GOT3 (cell line): Measurements from ENCODE around the gene CDX1.

Experiments
- DNase-seq: peaks from one replicate; lab custom pipeline; 2025; ENCODE audit warnings: mixed read lengths; lab: John Stamatoyannopoulos, UW

CDX1 gene

DNA sequence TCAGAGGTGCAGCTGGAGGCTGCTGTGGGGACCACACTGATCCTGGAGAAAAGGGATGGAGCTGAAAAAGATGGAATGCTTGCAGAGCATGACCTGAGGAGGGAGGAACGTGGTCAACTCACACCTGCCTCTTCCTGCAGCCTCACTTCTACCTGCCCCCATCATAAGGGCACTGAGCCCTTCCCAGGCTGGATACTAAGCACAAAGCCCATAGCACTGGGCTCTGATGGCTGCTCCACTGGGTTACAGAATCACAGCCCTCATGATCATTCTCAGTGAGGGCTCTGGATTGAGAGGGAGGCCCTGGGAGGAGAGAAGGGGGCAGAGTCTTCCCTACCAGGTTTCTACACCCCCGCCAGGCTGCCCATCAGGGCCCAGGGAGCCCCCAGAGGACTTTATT is 17.4 kb downstream of the CDX1 start:
- no peak for DNase-seq

DNA sequence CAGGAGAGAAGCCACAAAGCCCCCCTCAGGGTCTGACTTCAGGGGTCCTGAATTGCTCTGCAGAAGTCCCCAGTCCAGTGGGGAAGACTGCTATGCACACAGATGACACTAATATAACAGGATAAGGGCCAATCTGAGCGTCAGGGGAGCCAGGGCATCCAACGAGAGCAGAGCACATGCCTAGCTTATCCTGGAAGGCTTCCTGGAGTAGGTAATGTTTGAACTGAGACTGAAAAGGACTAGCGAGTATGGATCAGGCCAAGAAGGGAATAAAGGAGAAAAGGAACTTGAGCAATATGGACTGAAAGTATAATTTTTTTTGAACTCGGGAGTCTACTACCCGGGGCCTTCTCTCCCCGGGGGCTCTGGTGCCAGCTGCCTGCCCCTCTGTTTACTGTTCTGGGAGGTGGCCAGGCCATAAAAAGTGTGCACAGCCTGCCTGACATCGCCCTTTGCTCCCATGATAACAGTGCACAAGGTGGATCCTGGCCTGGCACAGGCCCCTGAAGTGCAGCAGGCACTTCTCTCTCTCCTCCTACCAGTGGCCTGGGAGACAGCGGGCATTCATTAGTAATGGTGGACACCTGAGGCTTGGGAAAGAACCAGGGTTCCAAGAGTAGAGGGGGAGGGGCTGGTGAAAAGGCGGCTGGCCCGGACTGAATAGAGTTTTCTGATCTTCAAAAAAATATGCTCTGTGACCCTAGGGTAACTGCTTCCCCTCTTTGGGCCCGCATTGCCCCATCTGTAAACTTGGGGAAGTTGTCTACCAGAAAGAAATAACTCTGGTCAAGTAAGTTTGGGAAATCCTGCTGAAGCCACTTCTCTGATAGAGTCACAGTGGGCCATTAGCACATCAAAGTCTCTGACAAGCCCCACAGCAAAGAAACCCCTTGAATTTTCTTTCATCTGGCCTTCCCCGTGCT is 18.7 kb downstream of the CDX1 start:
- no peak for DNase-seq

DNA sequence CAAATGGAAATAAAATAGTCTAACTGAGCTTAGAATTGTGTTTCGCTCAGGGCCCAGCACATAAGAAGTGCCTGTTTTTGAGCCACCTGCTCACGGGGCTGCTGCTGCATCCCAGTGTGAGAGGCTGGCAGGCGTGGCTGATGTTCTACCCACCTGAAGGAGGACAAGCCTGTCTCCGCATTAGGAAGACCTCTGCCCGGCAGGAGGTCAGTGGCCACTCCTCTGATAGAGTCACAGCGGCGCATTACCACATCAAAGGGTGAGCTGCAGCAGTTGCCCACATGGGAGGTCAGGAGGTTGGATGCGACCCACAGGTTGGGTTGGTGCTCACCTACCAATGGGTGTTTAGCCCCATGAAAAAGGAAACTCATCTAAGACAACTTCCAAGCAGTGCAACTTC is 19.6 kb downstream of the CDX1 start:
- no peak for DNase-seq

DNA sequence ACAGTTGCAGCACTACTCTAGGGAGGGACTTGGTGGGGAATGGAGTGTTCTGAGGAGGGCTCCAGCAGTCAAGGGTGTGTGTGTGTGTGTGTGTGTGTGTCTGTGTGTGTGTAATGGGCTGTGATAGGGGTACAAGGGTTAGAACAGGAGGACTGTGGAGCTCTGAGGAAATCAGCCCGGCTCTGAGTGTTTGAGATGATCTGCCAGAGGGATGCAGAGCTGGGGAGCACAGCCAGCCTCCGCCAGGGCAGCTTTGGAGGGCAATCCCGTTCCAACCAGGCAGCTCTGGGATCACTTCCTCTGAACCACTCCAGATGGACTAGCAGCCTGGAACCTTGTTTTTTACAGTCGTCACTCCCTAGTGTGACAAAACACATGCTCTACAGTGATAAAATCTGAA is 20.3 kb downstream of the CDX1 start:
- no peak for DNase-seq

DNA sequence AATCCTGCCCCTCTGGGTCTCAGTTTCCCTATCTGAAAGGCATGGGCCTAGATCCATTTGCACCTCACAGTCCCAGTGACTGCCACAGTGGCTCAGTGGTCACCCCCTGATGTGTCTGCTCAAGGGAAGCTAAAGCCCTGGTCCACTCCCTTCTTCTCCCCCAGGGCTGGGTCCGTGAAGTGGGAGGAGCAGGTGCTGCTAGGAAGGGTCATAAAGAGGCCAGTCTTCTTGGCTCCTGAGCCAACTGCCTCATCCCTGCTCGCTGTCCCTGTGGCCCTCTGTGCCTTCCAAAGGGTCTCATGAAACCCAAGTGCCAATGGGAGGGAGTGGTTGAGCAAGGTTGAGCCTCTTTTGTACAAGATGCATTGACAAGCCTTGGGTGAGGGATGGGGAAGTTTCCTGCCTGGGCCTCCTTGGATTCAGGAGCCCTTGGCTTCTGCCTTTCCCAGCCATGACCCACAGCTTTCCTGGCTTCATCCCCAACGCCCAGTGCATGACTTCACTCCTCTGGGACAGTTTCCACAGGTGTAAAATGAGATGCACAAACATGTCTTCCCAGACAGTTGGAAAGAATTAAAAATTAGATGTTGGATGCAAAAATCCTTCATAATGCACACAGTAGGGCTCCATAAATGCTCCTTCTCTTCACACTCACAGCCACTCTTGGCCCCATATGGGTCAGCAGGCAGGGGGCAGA is 21.7 kb downstream of the CDX1 start:
- DNase-seq, result no peak

DNA sequence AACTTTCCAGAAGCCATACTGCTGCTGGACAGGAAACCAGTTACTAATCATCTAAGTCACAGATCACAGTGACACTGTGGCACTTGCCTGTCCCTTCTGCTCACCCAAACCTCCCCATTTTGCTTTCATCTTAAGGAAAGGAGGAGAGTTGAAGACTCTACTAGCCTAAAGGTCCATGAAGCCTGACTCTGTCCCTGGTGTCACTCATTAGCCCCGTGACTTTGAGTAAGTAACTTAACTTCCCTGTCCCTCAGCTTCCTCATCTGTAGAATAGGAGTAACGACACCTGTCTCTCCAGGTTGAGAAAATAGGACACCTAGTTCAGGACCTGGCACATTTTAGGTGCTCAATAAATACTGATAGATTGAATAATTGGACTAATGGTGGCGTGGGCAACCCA is 22.7 kb downstream of the CDX1 start:
- no peak for DNase-seq

DNA sequence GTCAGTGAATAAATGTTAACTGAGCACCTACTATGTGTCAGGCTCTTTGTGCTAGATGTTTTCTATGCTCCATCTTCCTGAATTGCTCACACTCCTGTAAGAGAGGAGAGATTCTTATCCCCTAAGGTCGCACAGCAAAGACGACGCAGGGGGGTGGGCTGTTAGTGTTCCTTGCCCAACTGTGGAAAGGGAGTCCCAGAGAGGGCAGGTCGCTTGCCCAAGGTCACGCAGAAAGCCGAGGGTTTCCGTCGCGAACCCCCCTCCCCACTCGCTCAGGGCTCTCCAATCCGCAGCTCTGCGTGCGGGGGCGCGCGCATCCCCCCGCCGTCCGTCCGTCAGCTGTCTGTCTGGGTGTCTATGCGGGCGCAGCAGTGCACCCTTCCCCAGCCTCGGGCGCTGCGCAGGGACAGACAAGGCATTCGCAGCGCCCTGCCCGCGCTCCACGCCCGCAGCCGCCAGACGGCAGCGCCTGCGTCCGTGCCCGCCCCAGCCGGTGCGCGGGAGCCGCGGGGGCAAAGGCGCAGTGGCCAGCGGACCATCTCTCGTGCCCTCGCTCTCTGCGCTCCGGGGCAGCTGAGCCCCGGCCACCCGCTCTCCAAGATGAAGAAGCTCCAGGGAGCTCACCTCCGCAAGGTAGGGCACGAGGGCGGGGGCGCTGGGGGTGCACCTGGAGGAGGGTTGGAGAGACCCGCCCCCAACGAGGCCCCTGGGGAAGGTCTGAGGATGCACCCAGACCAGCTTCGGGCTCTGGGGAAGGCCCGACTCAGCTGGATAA is 23.3 kb downstream of the CDX1 start, which contains the start of gene SLC6A7:
SLC6A7 (plus strand) TSS at position 335 of the 775 bp plus-strand sequence; CDS start at position 601, 266 bp downstream.
- no peak for DNase-seq

DNA sequence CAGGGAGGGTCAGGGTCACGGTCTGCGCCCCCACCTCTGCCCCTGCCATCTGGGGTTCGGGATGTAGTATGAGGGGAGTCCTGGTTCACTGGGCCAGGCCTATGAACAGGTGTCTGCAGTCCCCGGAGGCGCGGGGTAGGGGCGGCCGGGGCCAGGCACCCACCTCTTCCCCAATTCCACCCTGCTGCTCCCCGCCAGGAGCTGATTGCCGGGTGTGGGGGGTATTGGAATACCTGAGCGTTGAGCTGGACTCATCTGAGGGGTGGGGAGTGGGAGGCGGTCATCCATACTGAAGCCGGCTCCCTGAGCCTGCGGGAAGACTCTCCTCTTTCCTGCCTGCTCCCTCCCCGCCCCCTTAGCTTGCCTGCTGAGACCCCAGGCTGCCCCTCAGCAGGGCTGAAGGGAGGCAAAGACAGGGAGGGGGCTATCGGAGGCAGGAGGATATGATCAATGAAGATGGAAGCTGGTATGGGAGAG is 24.0 kb downstream of the CDX1 start:
- no peak for DNase-seq

DNA sequence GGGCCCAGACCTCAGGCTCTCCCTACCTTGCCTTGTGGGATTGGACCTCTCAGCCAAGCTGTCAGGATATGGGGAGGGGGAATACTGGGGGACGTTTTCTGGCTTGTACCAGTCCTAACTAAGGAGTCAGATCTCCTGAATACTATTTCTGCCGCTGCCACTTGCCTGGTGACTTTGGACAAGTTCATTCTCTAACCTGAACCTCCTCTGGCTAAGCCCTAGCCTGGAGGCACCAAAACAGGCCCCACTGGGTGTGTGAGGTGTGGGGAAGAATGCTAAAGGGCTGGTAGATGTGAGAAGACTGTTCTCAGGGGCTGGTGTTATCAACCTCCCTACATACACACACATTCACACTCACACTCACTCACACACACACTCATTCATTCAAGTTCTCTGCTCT is 24.4 kb downstream of the CDX1 start:
- DNase-seq, result no peak

DNA sequence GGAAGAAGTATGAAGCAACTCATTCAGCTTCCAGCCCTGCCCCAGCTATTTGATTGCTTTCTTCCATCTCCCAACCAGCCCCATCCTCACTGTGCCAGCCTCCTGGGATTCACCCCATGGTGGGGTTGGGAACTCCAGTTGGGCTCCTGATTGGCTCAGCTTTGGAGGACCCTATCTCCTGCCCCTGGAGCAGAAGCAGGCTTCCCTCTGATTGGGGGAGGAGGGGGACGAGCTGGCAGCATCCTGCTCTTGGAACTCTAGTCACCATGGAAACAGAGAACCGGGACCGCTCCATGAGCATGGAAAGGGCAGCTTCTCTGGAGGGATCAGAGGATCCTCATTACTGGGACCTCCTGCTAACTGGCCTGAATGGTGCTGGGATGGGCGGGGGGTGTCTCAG is 25.9 kb downstream of the CDX1 start:
- no peak for DNase-seq

DNA sequence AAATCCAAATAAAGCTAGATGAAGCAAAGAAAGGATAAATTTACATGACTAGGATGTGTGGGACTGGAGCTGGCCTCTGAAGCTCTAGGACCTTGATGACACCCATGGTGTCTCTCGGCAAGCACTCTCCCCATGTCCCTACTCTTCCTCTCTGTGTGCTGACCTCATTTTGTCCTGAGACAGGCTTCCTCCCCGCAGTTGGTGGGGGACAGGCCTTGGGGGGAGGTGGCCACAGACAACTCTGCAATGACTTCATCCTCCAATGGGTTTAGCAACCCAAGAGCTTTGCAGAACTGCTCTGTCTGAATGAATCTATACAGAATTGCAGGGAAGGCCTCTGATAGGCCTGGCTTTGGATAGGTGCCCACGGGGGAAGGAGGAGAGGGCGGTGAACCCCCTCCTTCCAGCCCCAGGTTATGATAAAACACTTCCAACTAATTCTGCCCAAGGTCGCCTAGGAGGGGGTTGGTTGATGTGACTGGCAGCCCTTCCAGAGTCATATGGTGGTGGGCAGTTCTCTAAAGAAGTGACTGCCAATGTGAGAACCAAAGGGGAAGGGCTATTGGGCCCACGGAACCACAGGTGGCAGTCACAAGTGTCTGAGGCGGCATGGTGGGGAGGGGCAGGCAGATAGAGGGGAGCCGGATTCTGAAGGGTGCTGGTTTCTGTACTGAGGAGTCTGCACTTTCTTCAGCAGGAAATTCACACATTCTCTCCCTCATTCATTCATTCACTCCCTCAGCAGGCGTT is 29.3 kb downstream of the CDX1 start:
- no peak for DNase-seq

DNA sequence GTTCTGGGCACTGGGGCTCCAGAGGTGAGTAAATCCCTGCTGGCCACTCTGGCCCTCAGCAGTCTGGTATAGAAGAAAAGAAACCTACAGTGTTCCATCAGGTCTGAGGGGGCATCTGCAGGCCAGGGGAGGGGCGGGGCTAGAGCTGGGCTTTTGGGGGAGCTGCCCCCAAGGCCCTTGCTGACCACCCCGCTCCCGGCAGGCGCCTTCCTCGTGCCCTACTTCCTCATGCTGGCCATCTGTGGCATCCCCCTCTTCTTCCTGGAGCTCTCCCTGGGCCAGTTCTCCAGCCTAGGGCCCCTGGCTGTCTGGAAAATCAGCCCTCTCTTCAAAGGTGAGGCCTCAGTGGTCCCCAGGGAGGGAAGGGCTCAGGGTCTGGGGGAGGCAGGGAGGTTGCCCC is 29.9 kb downstream of the CDX1 start:
- no peak for DNase-seq

DNA sequence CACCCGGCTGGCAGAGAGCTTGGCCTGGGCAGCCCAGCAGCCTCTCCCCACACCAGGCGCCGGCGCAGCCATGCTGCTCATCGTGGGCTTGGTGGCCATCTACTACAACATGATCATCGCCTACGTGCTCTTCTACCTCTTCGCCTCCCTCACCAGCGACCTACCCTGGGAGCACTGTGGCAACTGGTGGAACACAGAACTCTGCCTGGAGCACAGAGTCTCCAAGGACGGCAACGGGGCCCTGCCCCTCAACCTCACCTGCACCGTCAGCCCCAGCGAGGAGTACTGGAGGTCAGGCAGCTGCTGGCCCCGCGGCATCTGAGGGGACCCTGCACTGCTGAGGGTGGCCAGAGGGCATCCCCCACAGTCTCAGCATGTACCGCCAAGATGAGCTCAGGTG is 30.4 kb downstream of the CDX1 start:
- DNase-seq, result no peak

DNA sequence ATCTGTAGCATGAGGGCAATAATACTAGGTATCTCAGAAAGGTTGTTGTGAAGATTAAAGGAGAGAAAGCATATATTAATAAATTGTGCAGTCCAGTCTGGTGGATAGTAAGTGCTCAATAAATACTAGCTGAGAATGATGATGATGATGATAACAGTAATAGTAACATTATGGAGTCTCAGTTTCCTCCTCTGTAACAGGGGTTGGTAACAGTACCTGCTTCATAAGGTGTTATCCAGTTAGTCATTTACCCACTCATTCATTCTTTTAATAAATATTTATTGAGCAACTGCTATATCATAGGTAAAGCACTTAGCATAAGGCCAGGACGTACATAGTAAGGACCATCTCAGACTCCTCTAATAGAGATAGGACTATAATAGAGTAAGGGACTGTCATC is 30.9 kb downstream of the CDX1 start:
- no peak for DNase-seq

DNA sequence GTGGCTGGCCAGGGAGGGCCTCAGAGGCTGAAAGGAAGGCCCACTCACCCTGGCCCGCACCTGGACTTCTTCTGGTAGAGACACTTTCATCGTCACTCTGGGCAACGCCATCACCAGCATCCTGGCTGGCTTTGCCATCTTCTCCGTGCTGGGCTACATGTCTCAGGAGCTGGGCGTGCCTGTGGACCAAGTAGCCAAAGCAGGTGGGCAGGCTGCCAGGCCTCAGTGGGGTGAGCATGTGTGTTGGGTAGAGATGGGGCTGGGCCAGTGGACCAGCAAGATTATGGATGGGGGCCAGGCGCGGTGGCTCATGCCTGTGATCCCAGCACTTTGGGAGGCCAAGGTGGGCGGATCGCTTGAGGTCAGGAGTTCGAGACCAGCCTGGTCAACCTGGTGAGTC is 35.9 kb downstream of the CDX1 start:
- no peak for DNase-seq

DNA sequence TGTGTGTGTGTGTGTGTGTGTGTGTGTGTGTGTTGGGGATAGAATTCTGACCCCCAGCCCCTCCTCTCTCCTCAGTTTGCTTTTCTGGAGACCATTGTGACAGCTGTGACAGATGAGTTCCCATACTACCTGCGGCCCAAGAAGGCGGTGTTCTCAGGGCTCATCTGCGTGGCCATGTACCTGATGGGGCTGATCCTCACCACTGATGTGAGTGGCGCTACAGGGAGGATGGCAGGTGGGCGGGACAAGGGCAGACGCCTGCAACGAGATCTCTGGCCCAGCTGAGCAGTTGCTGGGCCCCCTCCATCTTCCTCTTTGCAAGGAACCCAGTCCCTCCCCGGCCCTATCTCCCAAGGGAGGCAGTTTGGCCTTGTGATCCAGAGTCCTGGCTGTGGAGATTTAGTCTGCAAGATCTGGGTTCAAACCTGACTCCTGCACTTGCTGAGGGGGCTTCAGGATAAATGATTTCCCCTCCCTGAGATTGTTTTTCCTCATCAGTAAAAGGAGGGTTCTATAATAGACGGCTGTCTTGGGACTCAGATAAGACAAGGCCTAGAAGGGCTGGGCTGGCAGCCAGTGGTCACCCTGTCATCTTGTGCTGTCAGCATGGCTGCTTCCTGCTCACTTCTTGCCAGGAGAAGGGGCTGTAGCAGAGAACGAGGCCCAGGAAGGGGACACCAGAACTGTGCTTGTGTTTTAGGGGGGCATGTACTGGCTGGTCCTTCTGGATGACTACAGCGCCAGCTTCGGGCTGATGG is 37.4 kb downstream of the CDX1 start:
- DNase-seq, result no peak

DNA sequence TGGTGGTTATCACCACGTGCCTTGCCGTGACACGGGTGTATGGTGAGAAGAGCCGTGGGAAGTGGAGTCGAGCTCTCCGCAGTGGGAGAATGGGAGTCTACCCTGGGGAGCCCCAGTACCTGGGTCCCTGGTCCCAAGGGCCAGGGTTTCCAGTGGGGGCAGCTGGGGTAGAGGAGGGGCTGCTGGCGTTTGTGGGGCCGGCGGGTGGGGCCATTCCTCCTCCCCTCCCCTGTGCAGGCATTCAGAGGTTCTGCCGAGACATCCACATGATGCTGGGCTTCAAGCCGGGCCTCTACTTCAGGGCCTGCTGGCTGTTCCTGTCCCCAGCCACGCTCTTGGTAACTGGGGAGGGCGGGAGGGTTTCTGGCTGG is 38.0 kb downstream of the CDX1 start:
- no peak for DNase-seq

DNA sequence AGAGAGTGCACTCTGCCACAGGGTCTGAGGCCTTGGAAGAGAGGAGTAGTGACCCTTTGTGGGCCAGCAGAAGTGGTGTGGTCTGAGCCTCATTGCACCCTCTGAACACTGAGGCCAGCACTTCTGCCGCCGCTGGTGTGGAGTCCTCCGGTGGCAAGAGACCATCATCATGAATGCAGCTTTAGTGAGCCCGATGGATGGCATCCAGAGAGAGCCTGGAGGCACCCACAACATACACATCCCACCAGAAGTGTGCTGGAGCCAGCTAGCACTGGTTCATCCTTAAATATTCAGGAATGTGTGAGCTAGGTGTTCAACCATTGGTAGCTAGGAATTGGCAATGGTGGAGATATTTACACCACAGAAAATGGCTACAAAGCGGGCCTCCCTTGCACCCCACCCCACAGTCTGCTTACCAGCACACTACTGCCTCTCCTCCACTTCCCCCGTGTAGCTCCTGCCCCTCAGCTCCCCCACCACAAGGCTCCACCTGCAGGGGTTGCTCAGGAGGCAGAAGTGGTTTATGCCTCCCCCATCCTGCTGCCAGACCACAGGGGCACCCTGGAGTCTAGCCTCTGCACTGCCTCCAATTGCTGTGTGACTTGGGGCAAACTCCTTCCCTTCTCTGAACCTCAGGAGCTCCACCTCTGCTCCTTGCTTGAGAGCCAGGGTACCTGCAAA is 39.7 kb downstream of the CDX1 start:
- DNase-seq, result no peak

DNA sequence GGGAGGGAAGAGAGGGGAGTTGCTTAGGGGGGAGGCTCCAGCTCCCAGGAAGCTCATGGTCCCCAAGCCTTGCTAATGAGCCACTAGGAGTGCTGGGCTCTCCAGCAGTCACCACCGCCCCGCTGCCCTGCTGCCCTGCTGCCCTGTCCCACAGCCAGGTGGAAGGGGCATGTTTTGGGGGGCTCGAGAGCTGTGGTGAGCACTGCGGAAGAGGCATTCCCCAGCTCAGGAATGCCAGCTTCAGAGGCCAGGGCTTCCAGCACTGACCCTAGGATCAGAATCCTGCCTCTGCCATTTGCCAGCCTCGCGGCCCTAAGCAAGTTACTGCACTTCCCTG is 40.2 kb downstream of the CDX1 start:
- DNase-seq, result no peak
